Left renal cortex interstitium (tissue), 4 donors: ENCODE results near the gene GPR84. TPM values are rescaled to one million over a fixed set of nuclear protein-coding genes. Genes with fewer than 3 reads are reported as not detected.
"Not testable (repeated sequence)": the region's sequence is repeated elsewhere in the genome, so short reads cannot be mapped to it uniquely, and the experiment has no call there.

Experiments used
- DNase-seq, 4 donors: peaks; one replicate each; pipeline ENCODE4 v3.0.0-alpha.2; 2013; ENCODE audit warnings: low read depth in 4 of 4, low spot score in 2 of 4, missing footprints in 1 of 4
- polyA plus RNA-seq, 4 donors: library from polyadenylated mRNA; unstranded; fragments of 120-200 nt; gene quantifications; one replicate each; pipeline ENCODE4 v1.2.1, GENCODE V29; 2013; ENCODE audit not compliant: insufficient read length in 4 of 4

GPR84 gene
- polyA plus RNA-seq, 4 donors: 0.18 to 0.24 (median 0.24) TPM; not detected in 1

GRCh38 chr12:54357506-54358190 is 6.6 kb downstream of the GPR84 start:
- DNase-seq: no peak

GRCh38 chr12:54356951-54357356 is 7.3 kb downstream of the GPR84 start:
- no peak for DNase-seq

GRCh38 chr12:54356228-54356627 is 8.1 kb downstream of the GPR84 start:
- DNase-seq: no peak

- DNase-seq: no peak
Measured at GRCh38 chr12:54355104-54355815, 9.0 kb downstream of the GPR84 start.

- not testable (repeated sequence) for DNase-seq
Measured at GRCh38 chr12:54354271-54354670, 10.0 kb downstream of the GPR84 start.

- DNase-seq: no peak
Measured at GRCh38 chr12:54352891-54353874, 11.1 kb downstream of the GPR84 start.

- peak in 2 of 4 donors; percentile 84 to 87 for DNase-seq
Measured at GRCh38 chr12:54352022-54352531, 12.2 kb downstream of the GPR84 start.

GRCh38 chr12:54351341-54351740 is 12.9 kb downstream of the GPR84 start:
- no peak for DNase-seq

- DNase-seq: no peak
Measured at GRCh38 chr12:54350743-54351142, 13.5 kb downstream of the GPR84 start.

- DNase-seq: no peak
Measured at GRCh38 chr12:54349679-54350078, 14.6 kb downstream of the GPR84 start.

GRCh38 chr12:54349036-54349435 is 15.2 kb downstream of the GPR84 start:
- no peak for DNase-seq

GRCh38 chr12:54341378-54342300 is 22.6 kb downstream of the GPR84 start:
- DNase-seq: no peak

GRCh38 chr12:54340846-54341245 is 23.4 kb downstream of the GPR84 start:
- no peak for DNase-seq

GRCh38 chr12:54338698-54339296 is 25.5 kb downstream of the GPR84 start:
- DNase-seq: no peak

GRCh38 chr12:54337854-54338650 is 26.2 kb downstream of the GPR84 start:
- DNase-seq: no peak

- DNase-seq: no peak
Measured at GRCh38 chr12:54337280-54337842, 26.9 kb downstream of the GPR84 start.

GRCh38 chr12:54333420-54334034 is 30.8 kb downstream of the GPR84 start:
- DNase-seq: no peak

- no peak for DNase-seq
Measured at GRCh38 chr12:54331461-54331860, 32.8 kb downstream of the GPR84 start.
